Cardiac fibroblast (primary cell): ENCODE measurements around the gene SH3RF3.
A peak's percentile ranks its signal among the peaks of the same experiment; 100 is the strongest.

Experiments
- DNase-seq, 2 donors: peaks; one replicate each; pipeline versions ENCODE4 v3.0.0 to v3.0.0-alpha.2; 2010; ENCODE audit warnings: low read depth in 2 of 2
- H3K4me3 ChIP-seq, 2 donors: replicated peaks in 1 of 2; 1 replicate in 1 of 2; 2 replicates in 1 of 2; pipeline ENCODE4 v1.5.1; 2011; ENCODE audit warnings: low read depth in 2 of 2, low read length in 2 of 2, mild to moderate bottlenecking in 2 of 2, moderate library complexity in 1 of 2
- TF ChIP-seq, protein P1 (sequence below): IDR thresholded peaks from one replicate; pipeline ENCODE4 v1.5.1; 2011; ENCODE audit warnings: low read depth, mild to moderate bottlenecking, low read length, inconsistent platforms

SH3RF3 gene

DNA sequence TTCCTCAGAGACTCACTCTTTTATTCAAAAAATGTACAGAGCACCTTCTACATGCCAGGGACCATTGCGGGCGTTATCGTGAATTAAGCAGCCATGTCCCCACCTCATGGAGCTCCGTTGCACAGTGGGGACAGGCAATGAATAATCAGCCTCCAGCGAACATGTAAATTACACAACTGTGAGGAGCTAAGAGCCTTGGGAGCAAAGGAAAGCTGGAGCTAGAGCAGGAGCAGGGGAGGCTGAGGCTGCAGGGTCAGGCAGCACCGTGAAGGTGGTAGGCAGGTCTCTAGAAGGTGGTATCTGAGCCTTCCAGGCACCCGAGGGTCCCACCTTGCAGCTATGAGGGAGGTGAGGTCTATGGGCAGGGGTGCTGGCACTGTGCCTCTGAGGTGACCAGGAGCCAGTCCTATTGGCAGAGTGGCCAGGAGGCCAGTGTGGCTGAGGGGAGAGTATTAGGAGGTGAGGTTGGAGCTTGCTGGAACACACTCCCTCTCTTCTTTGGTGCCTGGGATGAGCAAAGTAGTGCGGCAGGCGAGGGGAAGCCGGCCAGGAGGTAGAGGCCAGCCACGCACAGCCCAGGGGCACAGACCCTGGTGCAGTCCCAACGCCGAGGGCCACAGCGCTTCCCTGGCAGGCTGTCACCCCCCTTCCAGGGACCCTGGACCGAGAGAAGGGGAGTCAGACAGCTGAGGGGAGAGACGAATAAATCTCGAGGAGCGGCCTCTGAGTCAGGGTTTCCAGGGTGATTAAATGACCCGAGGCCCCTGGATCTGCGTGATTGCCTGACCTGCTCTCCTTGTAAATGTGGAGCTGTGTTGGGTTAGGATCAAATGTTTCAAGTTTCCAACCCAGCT lies 317.5 kb downstream of the SH3RF3 start:
- TF ChIP-seq, protein P1, sequence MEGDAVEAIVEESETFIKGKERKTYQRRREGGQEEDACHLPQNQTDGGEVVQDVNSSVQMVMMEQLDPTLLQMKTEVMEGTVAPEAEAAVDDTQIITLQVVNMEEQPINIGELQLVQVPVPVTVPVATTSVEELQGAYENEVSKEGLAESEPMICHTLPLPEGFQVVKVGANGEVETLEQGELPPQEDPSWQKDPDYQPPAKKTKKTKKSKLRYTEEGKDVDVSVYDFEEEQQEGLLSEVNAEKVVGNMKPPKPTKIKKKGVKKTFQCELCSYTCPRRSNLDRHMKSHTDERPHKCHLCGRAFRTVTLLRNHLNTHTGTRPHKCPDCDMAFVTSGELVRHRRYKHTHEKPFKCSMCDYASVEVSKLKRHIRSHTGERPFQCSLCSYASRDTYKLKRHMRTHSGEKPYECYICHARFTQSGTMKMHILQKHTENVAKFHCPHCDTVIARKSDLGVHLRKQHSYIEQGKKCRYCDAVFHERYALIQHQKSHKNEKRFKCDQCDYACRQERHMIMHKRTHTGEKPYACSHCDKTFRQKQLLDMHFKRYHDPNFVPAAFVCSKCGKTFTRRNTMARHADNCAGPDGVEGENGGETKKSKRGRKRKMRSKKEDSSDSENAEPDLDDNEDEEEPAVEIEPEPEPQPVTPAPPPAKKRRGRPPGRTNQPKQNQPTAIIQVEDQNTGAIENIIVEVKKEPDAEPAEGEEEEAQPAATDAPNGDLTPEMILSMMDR = no peak
- DNase-seq = no peak
- no peak overlapping the region for H3K4me3 ChIP-seq

DNA sequence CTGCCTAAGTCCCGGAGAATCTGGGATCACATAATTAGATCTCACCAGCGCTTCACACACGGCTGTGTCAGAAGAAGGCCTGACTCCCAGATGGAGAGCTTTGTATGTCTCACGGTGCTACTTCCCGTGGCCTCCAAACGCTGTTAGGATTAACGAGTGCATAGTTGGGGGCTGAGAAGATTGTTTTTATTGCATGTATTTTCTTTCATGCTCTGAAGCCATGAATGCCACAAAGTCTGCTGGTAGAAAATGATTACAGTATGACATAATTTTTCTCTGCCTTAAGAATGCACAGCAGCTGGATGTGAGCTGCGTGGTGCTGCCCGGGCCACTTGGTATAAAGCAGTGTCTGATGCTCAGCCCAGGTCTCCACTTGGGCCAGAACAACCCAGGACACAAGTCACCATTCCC lies 318.3 kb downstream of the SH3RF3 start:
- no peak overlapping the region for H3K4me3 ChIP-seq
- TF ChIP-seq, protein P1 = no peak
- DNase-seq = peak; percentile 28 to 72

DNA sequence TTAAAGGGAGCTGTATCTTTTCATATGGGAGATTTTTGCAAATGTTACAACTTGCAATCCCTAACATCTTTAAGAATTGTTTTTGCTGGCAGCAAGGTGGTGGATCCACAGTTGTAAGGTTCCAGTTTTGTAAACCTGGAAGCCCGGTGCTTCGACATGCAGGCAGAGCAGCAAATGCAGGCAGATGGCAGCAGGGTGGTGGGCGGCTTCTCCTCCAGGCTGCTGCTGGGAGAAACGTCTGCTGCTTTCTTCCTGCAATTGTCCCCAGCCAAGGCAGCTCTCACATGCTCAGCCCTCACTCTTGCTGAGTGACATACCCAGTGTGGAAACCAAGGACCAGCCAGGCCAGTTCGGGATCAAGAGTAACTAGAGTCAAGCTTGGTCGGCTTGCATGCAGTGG lies 318.8 kb downstream of the SH3RF3 start:
- TF ChIP-seq, protein P1 = no peak
- no peak for DNase-seq
- H3K4me3 ChIP-seq = no peak overlapping the region

DNA sequence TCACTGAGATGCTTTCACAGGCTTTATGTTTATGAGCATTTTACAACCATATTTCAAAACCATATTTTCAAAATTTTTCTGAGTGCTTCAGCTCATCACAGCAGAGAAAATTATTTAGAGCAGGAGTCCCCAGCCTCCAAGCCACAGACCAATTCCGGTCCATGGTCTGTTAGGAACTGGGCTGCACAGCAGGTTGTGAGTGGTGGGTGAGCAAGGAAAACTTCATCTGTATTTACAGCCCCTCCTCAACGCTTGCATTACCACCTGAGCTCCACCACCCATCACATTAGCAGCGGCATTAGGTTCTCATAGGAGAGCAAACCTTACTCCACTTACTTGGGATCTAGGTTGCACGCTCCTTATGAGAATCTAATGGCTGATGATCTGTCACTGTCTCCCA lies 319.2 kb downstream of the SH3RF3 start:
- no peak overlapping the region for H3K4me3 ChIP-seq
- TF ChIP-seq, protein P1 = no peak
- no peak for DNase-seq

DNA sequence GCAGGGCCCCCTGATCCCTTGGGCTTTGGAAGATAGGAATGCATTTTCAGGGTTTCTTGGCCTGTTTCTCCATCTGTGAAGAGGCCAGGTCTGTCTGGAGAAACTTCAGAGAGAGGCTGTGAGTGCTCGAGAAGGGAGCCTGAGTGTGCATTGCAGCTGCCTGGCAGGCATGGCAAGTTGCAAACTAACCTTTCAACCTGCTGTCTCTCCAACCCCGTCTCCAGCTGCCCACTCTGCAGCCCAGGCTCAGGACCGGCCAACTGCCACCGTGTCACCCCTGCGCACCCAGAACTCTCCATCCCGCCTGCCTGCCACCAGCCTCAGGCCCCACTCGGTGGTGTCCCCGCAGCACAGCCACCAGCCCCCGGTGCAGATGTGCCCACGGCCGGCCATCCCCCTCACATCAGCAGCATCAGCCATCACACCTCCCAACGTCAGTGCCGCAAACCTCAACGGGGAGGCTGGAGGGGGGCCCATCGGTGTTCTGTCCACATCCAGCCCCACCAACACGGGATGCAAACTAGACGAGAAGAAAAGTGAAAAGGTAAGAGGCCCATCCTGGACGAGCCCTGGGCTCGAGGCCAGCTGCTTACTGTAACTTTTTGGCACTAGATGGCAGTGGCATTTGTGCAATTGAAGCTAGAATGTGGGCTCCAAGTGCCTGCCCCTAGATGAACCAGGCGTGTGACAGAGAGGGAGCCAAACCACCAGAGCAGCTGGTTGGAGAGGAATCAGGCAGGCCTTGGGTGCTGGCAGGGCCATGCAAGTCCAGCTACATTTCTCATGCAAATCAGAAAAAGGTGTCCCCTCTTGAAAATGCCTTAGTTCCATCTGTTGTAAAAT lies 320.2 kb downstream of the SH3RF3 start:
- peak in 1 of 2 donors; percentile 35 for DNase-seq
- TF ChIP-seq, protein P1 = no peak
- no peak overlapping the region for H3K4me3 ChIP-seq

DNA sequence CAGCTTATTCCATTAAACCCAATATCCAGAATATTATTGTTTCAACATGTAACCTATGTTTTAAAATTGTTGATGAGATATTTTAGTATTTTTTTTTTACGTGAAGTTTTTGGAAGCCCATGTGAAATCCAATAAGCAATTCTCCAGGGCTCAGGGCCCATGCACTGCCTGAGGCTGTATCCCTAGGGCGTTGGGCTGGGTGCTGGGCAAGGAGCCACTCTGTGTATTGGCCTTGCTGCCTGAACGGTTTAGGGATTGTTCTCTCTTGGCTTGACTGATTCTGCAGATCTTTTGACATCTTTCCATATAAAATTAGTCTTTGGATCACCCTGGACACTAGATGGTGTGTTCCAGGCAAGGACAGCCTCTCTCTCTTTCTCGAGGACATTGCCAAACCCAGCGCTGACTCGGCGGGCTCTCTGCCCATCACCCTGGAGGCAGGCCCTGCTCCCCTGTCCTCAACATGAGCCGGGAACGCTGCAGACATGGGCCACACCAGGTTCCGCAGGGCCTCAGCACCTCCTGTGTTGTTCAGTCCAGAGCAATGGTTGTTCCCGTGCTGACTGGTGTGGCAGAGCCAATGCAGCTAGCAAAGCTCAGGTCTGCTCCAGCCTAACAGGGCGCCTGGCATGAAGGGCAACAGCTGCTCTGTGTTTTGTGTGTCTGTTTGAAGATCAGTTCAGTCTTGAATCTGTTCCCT lies 321.7 kb downstream of the SH3RF3 start:
- H3K4me3 ChIP-seq = no peak overlapping the region
- DNase-seq = no peak
- TF ChIP-seq, protein P1 = no peak
